ENCODE data around the gene GNG4. TPM values are rescaled to one million over a fixed set of nuclear protein-coding genes. Genes with fewer than 3 reads are reported as not detected.

GNG4 gene
- total and polyA plus RNA-seq, 2 donors (not counting 1 experiment from before 2014, with no cell fraction given), result 0.52 TPM; not detected in 1

GRCh38 chr1:235511470-235512240 lies 137.9 kb downstream of the GNG4 start:
- DNase-seq (no peak), ATAC-seq (ENCODE audit: low read depth) (no peak)
- Mint-ChIP-seq H3K4me3 (no peak overlapping the region), H3K9me3 (ENCODE audit: insufficient read depth) (no peaks in the 10 kb centered on the region), H3K27ac (no peak overlapping the region), H3K27me3 (peaks cover 31% of the 10 kb centered on the region), H3K4me1 (peaks cover 1% of the 10 kb centered on the region)
- Histone ChIP-seq H3K27me3 (replicated peaks in 1 of 4; ENCODE audit: control extremely low read depth in 1 of 4, control insufficient read depth in 3 of 4, insufficient read depth in 4 of 4, low read length in 3 of 4) (no peaks in the 10 kb centered on the region), H3K9me3 (ENCODE audit: control extremely low read depth in 1 of 3, control insufficient read depth in 2 of 3, insufficient read depth in 1 of 3, low read length in 2 of 3) (no peaks in the 10 kb centered on the region), H3K36me3 (replicated peaks in 1 of 2; ENCODE audit: control extremely low read depth in 1 of 2, control insufficient read depth in 1 of 2, extremely low read depth in 1 of 2, insufficient read depth in 2 of 2, low read length in 1 of 2) (no peaks in the 10 kb centered on the region), H3K4me1 (ENCODE audit: control insufficient read depth in 2 of 2, insufficient read depth in 2 of 2, low read length in 2 of 2) (no peaks in the 10 kb centered on the region), H2AFZ (ENCODE audit: insufficient read depth, low read depth, low read length, poor library complexity, severe bottlenecking) (no peak overlapping the region), H3K79me2 (ENCODE audit: control insufficient read depth, insufficient read depth, low read length) (no peaks in the 10 kb centered on the region), H3K27ac (ENCODE audit: low read length in 2 of 2) (no peak overlapping the region), H4K20me1 (ENCODE audit: control insufficient read depth, insufficient read depth, low read length, poor library complexity, severe bottlenecking) (no peaks in the 10 kb centered on the region), H3K4me2 (replicated peaks; ENCODE audit: low read depth, low read length, poor library complexity, severe bottlenecking) (no peak overlapping the region), H3K9ac (ENCODE audit: low read length) (no peak overlapping the region), H3K4me3 (ENCODE audit: control extremely low read depth in 1 of 5, extremely low read depth in 1 of 5, insufficient read depth in 1 of 5, low read depth in 2 of 5, low read length in 4 of 5) (no peak overlapping the region)
- intact Hi-C loops (cut with micrococcal nuclease), result loop anchor here (2.0 kb wide), 1 partner anchor 459 kb away; no protein-coding TSS in a partner anchor
- ChIA-PET CTCF (interaction anchor here (1.1 kb wide), 1 partner anchor 359 kb away, joined by 4 read pairs; no protein-coding TSS in a partner anchor), POLR2A (no interaction called here)
- TF ChIP-seq EZH2 (IDR thresholded peaks at IDR 0.05; ENCODE audit: borderline replicate concordance, insufficient read depth, low read depth, low read length, poor library complexity, severe bottlenecking) (no peak), CTCF (IDR thresholded peaks at IDR 0.05) (no peak)
- WGBS (ENCODE audit: insufficient coverage), result 87% methylated on average over 12 of the region's 13 CpGs

- DNase-seq, result no peak
- no peak for ATAC-seq (ENCODE audit: low read depth)
- Histone ChIP-seq H3K4me2 (replicated peaks; ENCODE audit: low read depth, low read length, poor library complexity, severe bottlenecking) (no peak overlapping the region), H3K9ac (ENCODE audit: low read length) (no peak overlapping the region), H3K4me1 (ENCODE audit: control insufficient read depth in 2 of 2, insufficient read depth in 2 of 2, low read length in 2 of 2) (no peaks in the 10 kb centered on the region), H4K20me1 (ENCODE audit: control insufficient read depth, insufficient read depth, low read length, poor library complexity, severe bottlenecking) (no peaks in the 10 kb centered on the region), H2AFZ (ENCODE audit: insufficient read depth, low read depth, low read length, poor library complexity, severe bottlenecking) (no peak overlapping the region), H3K36me3 (replicated peaks in 1 of 2; ENCODE audit: control extremely low read depth in 1 of 2, control insufficient read depth in 1 of 2, extremely low read depth in 1 of 2, insufficient read depth in 2 of 2, low read length in 1 of 2) (no peaks in the 10 kb centered on the region), H3K9me3 (ENCODE audit: control extremely low read depth in 1 of 3, control insufficient read depth in 2 of 3, insufficient read depth in 1 of 3, low read length in 2 of 3) (no peaks in the 10 kb centered on the region), H3K4me3 (ENCODE audit: control extremely low read depth in 1 of 5, extremely low read depth in 1 of 5, insufficient read depth in 1 of 5, low read depth in 2 of 5, low read length in 4 of 5) (no peak overlapping the region), H3K79me2 (ENCODE audit: control insufficient read depth, insufficient read depth, low read length) (no peaks in the 10 kb centered on the region), H3K27me3 (replicated peaks in 1 of 4; ENCODE audit: control extremely low read depth in 1 of 4, control insufficient read depth in 3 of 4, insufficient read depth in 4 of 4, low read length in 3 of 4) (no peaks in the 10 kb centered on the region), H3K27ac (ENCODE audit: low read length in 2 of 2) (no peak overlapping the region)
- Mint-ChIP-seq H3K27me3 (peaks cover 29% of the 10 kb centered on the region), H3K4me1 (peaks cover 5% of the 10 kb centered on the region), H3K27ac (no peak overlapping the region), H3K9me3 (ENCODE audit: insufficient read depth) (no peaks in the 10 kb centered on the region), H3K4me3 (no peak overlapping the region)
- ChIA-PET CTCF (interaction anchor here (1.1 kb wide), 1 partner anchor 358 kb away, joined by 4 read pairs; no protein-coding TSS in a partner anchor), POLR2A (no interaction called here)
- TF ChIP-seq EZH2 (IDR thresholded peaks at IDR 0.05; ENCODE audit: borderline replicate concordance, insufficient read depth, low read depth, low read length, poor library complexity, severe bottlenecking), result no peak
- no peak for TF ChIP-seq CTCF (IDR thresholded peaks at IDR 0.05)
- 88% methylated on average over 2 of the region's 6 CpGs for whole genome bisulfite sequencing (ENCODE audit: insufficient coverage)
- intact Hi-C loops (cut with micrococcal nuclease), result no loop called here
Measured at GRCh38 chr1:235510823-235511222, 138.8 kb downstream of the GNG4 start.

All from B cell (primary cell).